C4-2B (cell line): ENCODE results near the gene NPAS3.

ENCODE experiments used
- ZFX ChIP-seq: fragments of 450-650 bp; IDR thresholded peaks from 2 replicates; pipeline ENCODE4 v1.6.1; 2017
- TF ChIP-seq, protein P1 (sequence below): fragments of 450-650 bp; conservative IDR thresholded peaks from 2 replicates; pipeline ENCODE4 v1.5.1; 2017; ENCODE audit warnings: mild to moderate bottlenecking

- TF ChIP-seq, protein P1, sequence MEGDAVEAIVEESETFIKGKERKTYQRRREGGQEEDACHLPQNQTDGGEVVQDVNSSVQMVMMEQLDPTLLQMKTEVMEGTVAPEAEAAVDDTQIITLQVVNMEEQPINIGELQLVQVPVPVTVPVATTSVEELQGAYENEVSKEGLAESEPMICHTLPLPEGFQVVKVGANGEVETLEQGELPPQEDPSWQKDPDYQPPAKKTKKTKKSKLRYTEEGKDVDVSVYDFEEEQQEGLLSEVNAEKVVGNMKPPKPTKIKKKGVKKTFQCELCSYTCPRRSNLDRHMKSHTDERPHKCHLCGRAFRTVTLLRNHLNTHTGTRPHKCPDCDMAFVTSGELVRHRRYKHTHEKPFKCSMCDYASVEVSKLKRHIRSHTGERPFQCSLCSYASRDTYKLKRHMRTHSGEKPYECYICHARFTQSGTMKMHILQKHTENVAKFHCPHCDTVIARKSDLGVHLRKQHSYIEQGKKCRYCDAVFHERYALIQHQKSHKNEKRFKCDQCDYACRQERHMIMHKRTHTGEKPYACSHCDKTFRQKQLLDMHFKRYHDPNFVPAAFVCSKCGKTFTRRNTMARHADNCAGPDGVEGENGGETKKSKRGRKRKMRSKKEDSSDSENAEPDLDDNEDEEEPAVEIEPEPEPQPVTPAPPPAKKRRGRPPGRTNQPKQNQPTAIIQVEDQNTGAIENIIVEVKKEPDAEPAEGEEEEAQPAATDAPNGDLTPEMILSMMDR = no peak
- TF ChIP-seq ZFX = no peak
Observed at GRCh38 chr14:33652566-33653307, 714.1 kb downstream of the NPAS3 start.
